IPS-NIHi7 (cell line): ENCODE data around the gene OSBP2.
A peak's percentile ranks its signal among the peaks of the same experiment; 100 is the strongest.
"Not testable (repeated sequence)": the region's sequence is repeated elsewhere in the genome, so short reads cannot be mapped to it uniquely, and the experiment has no call there.

Experiments used
- DNase-seq: peaks from one replicate; pipeline ENCODE4 v3.0.0; 2012; ENCODE audit warnings: mixed read lengths; ENCODE audit errors: extremely low spot score

Gene OSBP2

GRCh38 chr22:30679895-30680690, 14.6 kb upstream of the OSBP2 start:
- not testable (repeated sequence) for DNase-seq

DNA sequence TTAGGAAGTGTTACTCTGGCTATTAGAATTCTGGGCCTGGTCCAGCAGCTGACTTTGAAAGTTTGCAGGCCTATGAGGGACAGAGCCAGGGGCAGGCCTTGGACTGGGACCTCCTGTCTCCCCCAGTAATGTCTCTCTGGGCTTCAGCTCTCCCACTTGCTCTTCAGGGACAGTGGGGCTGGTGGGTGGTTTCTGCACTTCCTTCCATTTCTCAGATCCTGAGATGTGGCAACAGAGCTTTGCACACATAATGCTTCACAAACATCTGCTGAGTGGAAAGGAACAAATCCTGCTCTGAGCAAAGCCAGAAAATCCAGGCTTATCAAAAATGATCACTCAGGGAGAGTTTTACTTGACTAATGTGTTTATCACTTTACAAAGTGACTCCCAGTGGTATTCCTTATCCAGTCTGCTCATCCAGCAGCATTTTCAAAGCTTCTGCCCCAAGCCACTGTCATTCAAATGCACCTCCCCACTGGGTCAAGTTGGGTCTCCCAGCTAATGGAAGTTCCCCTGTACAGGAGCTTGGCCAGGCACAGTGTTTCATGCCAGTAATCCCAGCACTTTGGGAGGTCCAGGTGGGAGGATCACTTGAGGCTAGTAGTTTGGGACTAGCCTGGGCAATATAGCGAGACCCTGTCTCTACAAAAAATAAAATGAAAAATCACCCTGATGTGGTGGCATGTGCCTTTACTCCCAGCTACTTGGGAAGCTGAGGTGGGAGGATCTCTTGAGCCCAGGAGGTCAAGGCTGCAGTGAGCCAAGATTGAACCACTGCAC, 13.5 kb upstream of the OSBP2 start:
- no peak for DNase-seq

DNA sequence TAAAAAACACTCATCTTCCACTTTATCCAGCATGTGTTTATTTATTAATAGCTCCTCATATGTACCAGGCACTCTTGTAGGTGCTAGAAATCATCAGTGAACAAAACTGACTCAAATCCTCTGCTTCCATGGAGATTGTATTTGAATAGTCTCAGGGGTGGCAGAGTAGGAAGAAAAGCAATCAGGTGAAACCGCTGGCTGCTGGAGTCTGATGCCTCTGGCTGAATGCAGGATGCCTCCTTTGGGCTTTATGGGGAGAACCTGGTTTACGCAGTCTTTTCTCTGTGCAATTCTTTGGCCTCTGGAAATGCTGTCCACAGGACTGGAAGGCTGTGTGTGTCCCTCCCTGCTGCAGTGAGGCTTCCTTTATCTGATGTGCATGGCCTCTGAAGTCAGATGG, 12.8 kb upstream of the OSBP2 start:
- no peak for DNase-seq

DNA sequence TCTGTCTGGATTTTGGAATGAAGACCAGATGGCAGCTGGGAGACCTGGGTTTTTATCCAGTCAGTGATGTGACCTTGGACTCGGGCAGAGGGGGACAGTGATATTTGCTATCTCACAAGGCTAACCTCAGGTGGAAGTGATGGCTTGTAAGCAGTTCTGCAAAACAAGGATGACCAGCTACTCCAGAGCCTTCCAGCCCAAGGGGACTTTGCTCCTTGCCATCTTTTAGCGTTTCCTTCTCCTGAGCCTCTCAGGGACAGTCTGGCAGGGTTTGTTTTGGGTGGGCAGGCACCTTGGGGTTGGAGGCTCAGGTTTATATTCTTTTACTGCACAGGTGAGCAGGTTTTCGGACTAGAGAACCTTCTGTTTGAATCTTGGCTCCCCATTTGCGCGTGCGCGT, 9.5 kb upstream of the OSBP2 start:
- DNase-seq, result no peak

DNA sequence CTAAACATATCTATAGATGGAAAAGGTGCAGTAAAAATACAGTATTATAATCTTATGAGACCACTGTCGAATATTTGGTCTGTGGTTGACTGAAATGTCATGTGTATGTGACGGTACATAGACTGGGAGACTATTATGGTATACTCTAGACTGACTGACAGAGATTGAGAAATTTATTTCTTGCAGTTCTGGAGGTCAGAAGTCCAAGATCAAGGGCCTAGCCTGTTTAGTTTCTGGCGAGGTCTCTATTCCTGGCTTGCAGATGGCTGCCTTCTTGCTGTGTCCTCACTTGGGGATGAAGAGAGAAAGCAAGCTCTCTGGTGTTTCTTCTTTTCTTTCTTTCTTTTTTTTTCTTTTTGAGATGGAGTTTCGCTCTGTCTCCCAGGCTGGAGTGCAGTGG, 7.3 kb upstream of the OSBP2 start:
- DNase-seq, result no peak

- no peak for DNase-seq
Observed at GRCh38 chr22:30689622-30690021, 5.1 kb upstream of the OSBP2 start.

DNA sequence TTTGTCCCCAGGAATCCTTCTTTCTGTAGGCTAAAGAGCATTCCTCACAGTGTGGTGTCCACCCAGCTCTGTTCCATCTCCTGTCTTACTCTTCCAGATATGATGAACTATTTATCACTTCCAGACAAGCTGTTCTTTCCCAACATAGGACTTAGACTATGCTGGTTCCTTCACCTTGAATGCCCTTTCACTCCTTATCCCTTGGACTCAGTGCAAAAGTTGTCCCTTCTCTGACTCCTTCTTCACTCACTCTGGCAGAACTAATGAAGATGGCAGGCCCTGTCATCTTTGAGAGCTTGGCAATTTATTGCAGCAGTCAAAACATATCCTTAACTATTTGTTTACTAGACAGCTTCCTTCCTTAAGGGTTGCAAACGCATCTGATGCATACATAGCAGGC, 3.5 kb upstream of the OSBP2 start:
- DNase-seq, result no peak

- DNase-seq, result peak; percentile 64
Observed at GRCh38 chr22:30694171-30694639, 469 bp upstream of the OSBP2 start.

- DNase-seq, result no peak
Observed at GRCh38 chr22:30695351-30695851, 727 bp downstream of the OSBP2 start.

DNA sequence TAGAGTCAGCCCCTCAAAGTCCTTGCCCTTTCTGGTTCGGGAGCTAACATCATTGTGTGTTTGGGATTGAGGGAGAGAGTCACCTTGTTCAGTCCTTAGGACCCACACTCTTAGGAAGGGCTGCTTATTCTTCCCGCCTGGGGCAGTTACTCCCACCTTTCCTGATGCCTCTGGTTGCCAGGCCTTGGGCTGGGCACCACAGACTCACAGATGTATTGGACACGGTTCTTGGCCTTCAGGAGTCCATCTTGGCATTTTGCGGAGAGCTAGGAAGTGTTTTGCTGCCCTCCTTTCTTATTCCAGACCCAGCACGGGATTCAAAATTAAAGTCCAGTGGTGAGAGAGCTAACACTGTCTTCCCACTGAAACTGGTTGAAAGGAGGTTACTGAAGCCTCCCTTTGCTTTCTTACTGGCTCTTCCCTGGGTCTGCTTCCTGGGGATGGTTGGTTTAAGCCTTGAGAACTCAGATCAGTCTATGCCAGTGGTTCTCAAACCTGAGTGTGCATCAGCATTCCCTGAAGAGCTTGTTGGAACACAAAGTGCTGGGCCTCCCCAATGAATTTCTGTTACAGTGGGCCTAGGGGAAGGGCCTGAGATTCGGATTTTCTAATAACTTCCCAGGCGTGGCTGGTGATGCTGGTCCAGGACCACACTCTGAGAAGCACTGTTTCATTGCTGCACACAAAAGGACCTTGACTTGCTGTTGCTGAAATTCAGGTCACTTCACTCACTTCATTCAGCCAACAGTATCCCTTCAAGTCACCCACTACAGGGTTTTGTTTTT, 1.4 kb downstream of the OSBP2 start:
- no peak for DNase-seq

DNA sequence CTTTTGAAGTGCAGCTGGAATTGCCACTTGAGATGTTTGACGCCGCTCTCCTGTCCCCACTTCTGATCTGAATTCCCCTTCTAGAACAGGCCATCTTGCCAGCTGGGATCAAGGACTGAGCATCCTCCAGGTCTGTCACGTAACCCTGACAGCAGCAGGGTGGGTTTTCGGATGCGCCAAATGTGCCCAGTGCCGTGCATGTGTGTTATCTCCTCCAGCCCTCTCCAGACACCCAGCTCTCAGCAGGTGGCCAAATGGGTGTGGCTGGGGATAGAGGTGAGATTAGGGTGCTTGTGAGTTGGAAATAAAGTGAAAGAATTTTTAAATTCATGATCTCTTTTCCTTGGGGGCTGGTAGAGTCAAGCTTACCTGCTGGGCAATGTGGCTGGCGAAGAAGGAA, 3.3 kb downstream of the OSBP2 start:
- DNase-seq, result no peak

DNA sequence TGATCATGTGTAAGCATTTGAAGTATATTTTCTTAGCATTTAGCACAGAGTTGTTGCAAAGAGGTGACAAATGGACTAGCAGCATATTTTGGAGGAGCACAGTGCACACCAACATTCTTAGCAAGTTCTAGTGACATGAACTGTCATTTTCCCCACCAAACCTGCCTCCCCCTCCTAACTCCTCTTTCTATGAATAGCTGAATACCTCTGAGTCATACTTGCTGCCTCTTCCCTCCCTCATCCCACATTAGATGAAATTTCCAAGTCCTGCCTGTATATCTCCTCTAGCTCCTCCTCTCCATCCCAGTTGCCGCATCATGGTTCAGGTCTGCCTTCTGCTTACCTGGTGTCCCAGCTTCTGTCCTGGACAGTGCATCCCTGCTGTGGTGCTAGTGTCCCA, 7.2 kb downstream of the OSBP2 start:
- no peak for DNase-seq

DNA sequence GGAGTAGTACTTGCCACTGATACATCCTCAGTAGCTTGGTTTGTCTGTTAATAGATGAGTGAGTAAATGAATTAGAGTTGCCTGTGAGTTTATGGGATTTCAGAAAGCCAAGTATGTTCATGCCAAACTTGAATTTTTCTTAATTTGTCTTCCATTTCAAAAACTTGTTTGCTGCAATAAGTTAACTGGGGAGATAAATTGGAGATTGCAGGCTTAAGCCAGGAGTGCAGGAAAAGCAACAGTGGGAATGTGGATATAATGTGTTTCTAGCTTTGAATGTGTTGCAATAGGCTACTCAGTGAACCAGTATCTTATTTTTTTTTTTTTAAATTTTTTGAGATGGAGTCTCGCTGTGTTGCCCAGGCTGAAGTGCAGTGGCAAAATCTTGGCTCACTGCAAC, 8.2 kb downstream of the OSBP2 start:
- DNase-seq, result no peak

DNA sequence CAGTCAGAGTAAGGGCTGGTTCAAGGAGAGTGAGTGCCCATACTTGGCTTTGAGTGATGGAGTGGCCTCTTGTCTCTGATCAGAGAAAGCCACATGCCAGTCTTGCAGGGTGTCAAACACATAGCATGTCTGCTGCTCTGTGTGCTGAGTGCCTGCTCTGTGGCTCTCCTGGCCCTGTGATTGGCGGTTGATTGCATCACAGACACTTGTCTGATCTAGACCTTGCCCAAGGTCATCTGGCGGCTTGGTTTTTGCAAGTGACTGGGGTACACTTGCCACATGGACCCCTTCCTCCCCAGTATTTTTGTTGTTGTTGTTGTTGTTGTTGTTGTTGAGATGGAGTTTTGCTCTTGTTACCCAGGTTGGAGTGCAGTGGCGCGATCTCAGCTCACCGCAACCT, 10.3 kb downstream of the OSBP2 start:
- DNase-seq, result no peak

GRCh38 chr22:30705710-30706651, 11.3 kb downstream of the OSBP2 start:
- DNase-seq, result peak; percentile 34

DNA sequence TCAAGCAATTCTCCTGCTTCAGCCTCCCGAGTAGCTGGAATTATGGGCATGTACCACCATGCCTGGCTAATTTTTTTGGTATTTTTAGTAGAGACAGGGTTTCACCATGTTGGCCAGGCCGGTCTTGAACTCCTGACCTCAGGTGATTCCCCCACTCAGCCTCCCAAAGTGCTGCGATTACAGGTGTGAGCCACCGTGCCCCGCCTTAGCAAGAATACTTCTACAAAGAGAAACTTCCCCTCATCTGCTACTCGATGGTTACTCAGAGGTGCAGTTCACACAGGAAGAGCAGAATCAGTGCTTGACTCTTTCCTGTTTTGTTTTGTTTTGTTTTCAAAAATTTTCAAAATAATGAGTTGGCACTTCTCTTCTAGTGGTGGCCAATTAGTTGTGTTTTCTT, 15.3 kb downstream of the OSBP2 start:
- DNase-seq, result not testable (repeated sequence)

DNA sequence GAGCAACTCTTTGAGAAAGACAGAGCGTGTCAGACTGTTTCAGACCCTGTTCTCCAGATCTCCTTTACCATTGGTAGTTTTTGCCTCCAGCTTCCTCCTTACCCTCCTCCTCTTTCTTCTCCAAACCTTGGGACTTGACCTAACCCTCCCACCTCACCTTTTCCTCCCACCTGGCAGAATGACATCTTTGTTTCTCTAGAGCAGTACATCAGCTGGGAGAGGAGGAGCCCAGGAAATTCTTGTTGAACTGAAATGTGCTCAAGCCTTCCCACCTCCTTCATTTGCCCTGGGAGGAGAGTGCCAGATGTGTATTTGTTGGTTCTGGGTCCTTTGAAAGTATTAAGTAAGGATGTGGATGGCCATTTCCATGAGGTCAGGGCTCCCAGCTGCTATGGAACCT, 17.4 kb downstream of the OSBP2 start:
- DNase-seq, result no peak

DNA sequence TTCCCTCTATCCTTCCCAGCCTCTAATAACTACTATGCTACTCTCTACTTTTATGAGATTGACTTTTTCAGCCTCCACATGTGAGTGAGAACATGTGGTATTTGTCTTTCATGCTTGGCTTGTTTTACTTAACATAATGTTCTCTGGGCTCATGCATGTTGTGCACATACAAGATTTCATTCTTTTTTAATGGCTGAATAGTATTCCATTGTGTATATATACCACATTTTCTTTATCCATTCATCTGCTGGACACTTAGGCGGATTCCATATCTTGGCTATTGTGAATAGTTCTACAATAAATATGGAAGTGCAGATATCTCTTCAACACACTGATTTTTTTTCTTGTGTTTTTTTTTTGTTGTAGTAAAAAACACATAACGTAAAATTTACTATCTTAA, 19.4 kb downstream of the OSBP2 start:
- DNase-seq, result no peak

DNA sequence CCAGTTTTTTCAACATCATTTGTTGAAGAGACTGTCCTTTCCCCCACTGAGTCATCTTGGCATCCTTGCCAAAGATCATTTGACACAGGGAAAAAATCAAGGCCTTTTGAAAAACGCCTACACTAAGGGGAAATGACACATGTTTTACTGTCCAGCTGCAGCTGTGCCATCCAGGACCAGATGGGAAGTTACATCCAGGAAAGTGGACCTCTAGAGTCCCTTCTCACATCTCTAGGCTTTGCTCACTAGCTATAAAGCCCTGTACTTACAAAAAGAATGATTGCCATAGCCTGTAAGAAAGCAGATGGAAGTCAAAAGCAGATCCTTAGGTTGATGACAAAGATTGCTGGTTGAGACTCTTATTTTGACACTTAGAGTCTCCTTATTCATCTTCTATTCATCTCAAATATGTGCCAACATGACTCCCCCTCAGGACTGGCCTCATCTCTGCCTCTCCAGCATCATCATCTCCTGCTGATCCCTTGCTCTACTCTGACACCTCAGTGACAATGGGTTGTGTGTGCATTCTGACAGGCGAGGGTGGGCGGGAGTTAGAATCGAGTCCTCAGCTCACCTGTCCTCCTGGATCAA, 22.8 kb downstream of the OSBP2 start:
- DNase-seq, result no peak

- no peak for DNase-seq
Observed at GRCh38 chr22:30717952-30718351, 23.3 kb downstream of the OSBP2 start.

DNA sequence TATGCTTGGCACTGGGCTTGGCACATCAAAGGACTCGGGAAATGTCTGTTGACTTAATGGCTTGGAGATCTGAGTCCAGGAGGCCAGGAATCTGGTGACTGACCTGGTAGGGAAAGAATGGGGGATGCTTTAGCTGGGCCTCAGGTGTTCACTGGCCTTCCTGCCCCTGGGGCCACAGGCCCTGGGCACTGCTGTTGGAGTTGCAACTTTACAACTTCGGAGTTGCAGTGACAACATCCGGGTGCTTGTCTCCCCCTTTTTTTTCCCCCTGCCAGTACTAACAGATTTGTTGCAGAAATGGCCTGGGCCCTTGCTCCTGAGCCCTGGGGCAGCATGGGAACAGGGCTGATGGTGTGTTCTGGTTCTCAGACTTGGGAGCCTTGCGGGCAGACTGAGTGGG, 23.8 kb downstream of the OSBP2 start:
- no peak for DNase-seq
